HL-60 (cell line): ENCODE measurements around the gene GYG2.

Source experiments
- DNase-seq, 2 experiments: peaks; one replicate each; pipeline ENCODE4 v3.0.0-alpha.2; 2010 to 2020; ENCODE audit warnings: low read depth in 1 of 2, low spot score in 1 of 2
- H3K27ac ChIP-seq: fragments of 250-450 bp; sonication (Bioruptor Pico); replicated peaks from 2 replicates; pipeline ENCODE4 v1.5.1; 2020; ENCODE audit warnings: mild to moderate bottlenecking, moderate library complexity
- H3K27me3 ChIP-seq: fragments of 250-450 bp; sonication (Bioruptor Pico); 2 replicates; pipeline ENCODE4 v1.5.1; 2021; ENCODE audit warnings: mild to moderate bottlenecking, moderate library complexity; ENCODE audit not compliant: insufficient read depth, poor library complexity, severe bottlenecking
- H3K4me3 ChIP-seq: replicated peaks from 2 replicates; pipeline ENCODE4 v1.5.1; 2011; ENCODE audit warnings: mild to moderate bottlenecking, control low read depth, low read length; ENCODE audit not compliant: insufficient read depth
- CTCF ChIP-seq: IDR thresholded peaks from one replicate; pipeline ENCODE4 v1.5.1; 2011; ENCODE audit warnings: low read length, control low read depth, inconsistent platforms; ENCODE audit not compliant: insufficient read depth
- GABPA ChIP-seq: IDR thresholded peaks from 2 replicates; pipeline ENCODE4 v1.6.1; 2012; ENCODE audit warnings: low read depth
- POLR2AphosphoS5 ChIP-seq: IDR thresholded peaks from 2 replicates; pipeline ENCODE4 v1.6.1; 2012; ENCODE audit warnings: low read depth
- REST ChIP-seq: IDR thresholded peaks from 2 replicates; pipeline ENCODE4 v1.6.1; 2012; ENCODE audit warnings: low read depth; ENCODE audit not compliant: insufficient replicate concordance
- SPI1 ChIP-seq: IDR thresholded peaks from 2 replicates; pipeline ENCODE4 v1.6.1; 2012; ENCODE audit warnings: low read depth, mild to moderate bottlenecking, borderline replicate concordance

The GYG2 gene

GRCh38 chrX:2848871-2849301 is 20.2 kb downstream of the GYG2 start:
- no peak for DNase-seq
- Histone ChIP-seq H3K27me3 (no peaks in the 10 kb centered on the region), H3K4me3 (no peak overlapping the region), H3K27ac (no peak overlapping the region)
- no peak for TF ChIP-seq SPI1
- no peak for TF ChIP-seq CTCF
- no peak for TF ChIP-seq REST

GRCh38 chrX:2854918-2855317 is 26.2 kb downstream of the GYG2 start:
- Histone ChIP-seq H3K27me3 (no peaks in the 10 kb centered on the region), H3K27ac (no peak overlapping the region), H3K4me3 (no peak overlapping the region)
- TF ChIP-seq CTCF (no peak), GABPA (no peak), REST (no peak), POLR2AphosphoS5 (no peak), SPI1 (no peak)
- no peak for DNase-seq

GRCh38 chrX:2855761-2856160 is 27.0 kb downstream of the GYG2 start:
- Histone ChIP-seq H3K4me3 (no peak overlapping the region), H3K27me3 (no peaks in the 10 kb centered on the region), H3K27ac (no peak overlapping the region)
- TF ChIP-seq POLR2AphosphoS5 = no peak
- no peak for TF ChIP-seq CTCF
- TF ChIP-seq GABPA = no peak
- no peak for TF ChIP-seq REST
- no peak for TF ChIP-seq SPI1
- DNase-seq = no peak
